ENCODE measurements around the gene MDC1.
"Not testable (repeated sequence)": the region's sequence is repeated elsewhere in the genome, so short reads cannot be mapped to it uniquely, and the experiment has no call there.

- not testable (repeated sequence) for TF ChIP-seq POLR2A, CTCF (IDR thresholded peaks at IDR 0.05)
Measured at GRCh38 chr6:30657922-30658321, 59.2 kb downstream of the MDC1 start.
